Measurements from ENCODE around the gene APOC4.
A peak's percentile ranks its signal among the peaks of the same experiment; 100 is the strongest.

Gene APOC4

DNA sequence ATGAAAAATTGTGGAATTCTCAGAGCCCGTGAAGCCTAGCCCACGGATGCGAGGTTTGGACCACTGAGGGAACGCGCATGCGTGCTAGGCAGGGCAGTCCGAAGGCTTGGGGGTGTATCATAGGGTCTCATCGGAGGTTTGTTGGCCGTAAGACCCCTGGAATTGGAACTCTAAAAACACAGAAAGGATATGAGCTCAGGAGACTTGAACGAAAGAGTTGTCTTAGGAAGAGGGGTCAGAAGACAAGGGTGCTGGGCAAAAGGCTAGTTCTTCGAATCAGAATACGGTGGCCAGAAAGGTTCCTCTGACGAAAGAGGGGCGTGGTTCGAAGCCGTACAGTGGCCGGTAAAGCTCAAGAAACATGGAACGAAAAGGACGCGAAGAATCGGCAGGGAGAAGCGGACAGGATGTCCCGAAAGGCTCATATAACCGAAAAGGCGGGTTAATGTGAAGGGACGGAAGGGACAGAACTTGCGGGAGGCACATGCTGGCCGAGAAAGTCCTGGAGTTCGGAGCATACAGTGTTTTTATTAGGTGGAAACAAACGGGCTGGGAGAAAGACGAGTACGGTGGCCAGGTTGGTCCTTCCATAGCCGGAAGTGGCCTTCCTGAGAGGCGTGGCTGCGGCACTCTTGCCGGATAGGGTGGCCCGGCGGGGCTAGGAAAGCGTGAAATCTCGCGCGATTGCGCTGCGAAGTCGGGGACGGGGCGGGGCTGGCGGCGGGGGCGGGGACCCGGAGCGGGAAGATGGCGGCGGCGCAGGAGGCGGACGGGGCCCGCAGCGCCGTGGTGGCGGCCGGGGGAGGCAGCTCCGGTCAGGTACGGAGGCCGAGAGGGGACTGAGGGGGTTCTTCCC, 12.8 kb downstream of the APOC4 start, which contains the start of gene CLPTM1:
Gene CLPTM1, plus strand, starts transcription at position 732 of the 856 bp plus-strand sequence. Its CDS starts 16 bp downstream, at position 748.
- no peaks in the 10 kb centered on the region for H3K36me3 ChIP-seq (ENCODE audit: control insufficient read depth, insufficient read depth, low read length)
- TF ChIP-seq, protein P1, sequence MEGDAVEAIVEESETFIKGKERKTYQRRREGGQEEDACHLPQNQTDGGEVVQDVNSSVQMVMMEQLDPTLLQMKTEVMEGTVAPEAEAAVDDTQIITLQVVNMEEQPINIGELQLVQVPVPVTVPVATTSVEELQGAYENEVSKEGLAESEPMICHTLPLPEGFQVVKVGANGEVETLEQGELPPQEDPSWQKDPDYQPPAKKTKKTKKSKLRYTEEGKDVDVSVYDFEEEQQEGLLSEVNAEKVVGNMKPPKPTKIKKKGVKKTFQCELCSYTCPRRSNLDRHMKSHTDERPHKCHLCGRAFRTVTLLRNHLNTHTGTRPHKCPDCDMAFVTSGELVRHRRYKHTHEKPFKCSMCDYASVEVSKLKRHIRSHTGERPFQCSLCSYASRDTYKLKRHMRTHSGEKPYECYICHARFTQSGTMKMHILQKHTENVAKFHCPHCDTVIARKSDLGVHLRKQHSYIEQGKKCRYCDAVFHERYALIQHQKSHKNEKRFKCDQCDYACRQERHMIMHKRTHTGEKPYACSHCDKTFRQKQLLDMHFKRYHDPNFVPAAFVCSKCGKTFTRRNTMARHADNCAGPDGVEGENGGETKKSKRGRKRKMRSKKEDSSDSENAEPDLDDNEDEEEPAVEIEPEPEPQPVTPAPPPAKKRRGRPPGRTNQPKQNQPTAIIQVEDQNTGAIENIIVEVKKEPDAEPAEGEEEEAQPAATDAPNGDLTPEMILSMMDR (IDR thresholded peaks at IDR 0.05; ENCODE audit: insufficient read depth, low read length, poor library complexity, severe bottlenecking), result no peak
- no peaks in the 10 kb centered on the region for H3K27me3 ChIP-seq (replicated peaks; ENCODE audit: control insufficient read depth, insufficient read depth, low read length)
- DNase-seq (ENCODE audit: extremely low read depth, insufficient read length), result peak; percentile 94
- H3K4me3 ChIP-seq (replicated peaks; ENCODE audit: low read depth, low read length), result peak within 1 kb of the TSS; percentile 90

- TF ChIP-seq, protein P1 (IDR thresholded peaks at IDR 0.05; ENCODE audit: insufficient read depth, low read length, poor library complexity, severe bottlenecking), result no peak
- Histone ChIP-seq H3K4me3 (replicated peaks; ENCODE audit: low read depth, low read length) (peak overlapping the region; percentile 90), H3K36me3 (ENCODE audit: control insufficient read depth, insufficient read depth, low read length) (no peaks in the 10 kb centered on the region), H3K27me3 (replicated peaks; ENCODE audit: control insufficient read depth, insufficient read depth, low read length) (no peaks in the 10 kb centered on the region)
- DNase-seq (ENCODE audit: extremely low read depth, insufficient read length), result no peak
These were observed 13.7 kb downstream of the APOC4 start for GRCh38 chr19:44955505-44956439.

DNA sequence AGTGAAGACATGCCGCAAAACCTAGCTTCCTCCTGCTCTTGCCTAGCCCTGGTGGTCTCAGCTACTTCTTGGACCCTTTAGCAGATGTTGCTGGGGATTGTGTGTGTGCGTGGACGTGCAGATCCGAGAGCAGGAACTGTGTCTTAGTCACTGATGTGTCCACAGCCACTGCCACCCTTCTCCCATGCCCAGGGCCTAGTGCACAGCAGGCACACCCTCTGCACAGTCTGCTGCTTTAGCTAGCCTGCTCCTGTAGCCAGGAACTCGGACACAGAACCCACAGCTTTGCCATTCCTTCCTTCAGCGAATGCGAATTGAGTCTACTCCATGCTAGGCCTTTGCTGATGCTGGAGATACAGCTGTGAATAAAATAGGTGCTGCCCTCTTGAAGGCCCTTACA, 15.5 kb downstream of the APOC4 start:
- no peak for DNase-seq (ENCODE audit: extremely low read depth, insufficient read length)
- TF ChIP-seq, protein P1 (IDR thresholded peaks at IDR 0.05; ENCODE audit: insufficient read depth, low read length, poor library complexity, severe bottlenecking), result no peak
- H3K4me3 ChIP-seq (replicated peaks; ENCODE audit: low read depth, low read length), result no peak overlapping the region
- no peaks in the 10 kb centered on the region for H3K27me3 ChIP-seq (replicated peaks; ENCODE audit: control insufficient read depth, insufficient read depth, low read length)
- peaks cover 3% of the 10 kb centered on the region; the same call in 1 of the 2 replicates for H3K36me3 ChIP-seq (ENCODE audit: control insufficient read depth, insufficient read depth, low read length)

GRCh38 chr19:44958090-44958489, 16.1 kb downstream of the APOC4 start:
- H3K36me3 ChIP-seq (ENCODE audit: control insufficient read depth, insufficient read depth, low read length), result peaks cover 3% of the 10 kb centered on the region; the same call in 1 of the 2 replicates
- no peak for DNase-seq (ENCODE audit: extremely low read depth, insufficient read length)

GRCh38 chr19:44959691-44960090, 17.7 kb downstream of the APOC4 start:
- TF ChIP-seq, protein P1 (IDR thresholded peaks at IDR 0.05; ENCODE audit: insufficient read depth, low read length, poor library complexity, severe bottlenecking), result no peak
- H3K36me3 ChIP-seq (ENCODE audit: control insufficient read depth, insufficient read depth, low read length), result peaks cover 6% of the 10 kb centered on the region
- DNase-seq (ENCODE audit: extremely low read depth, insufficient read length), result no peak
- H3K4me3 ChIP-seq (replicated peaks; ENCODE audit: low read depth, low read length), result no peak overlapping the region
- no peaks in the 10 kb centered on the region for H3K27me3 ChIP-seq (replicated peaks; ENCODE audit: control insufficient read depth, insufficient read depth, low read length)

More at GRCh38 chr19:44958090-44958489, 16.1 kb downstream of the APOC4 start:
- Histone ChIP-seq H3K27me3 (replicated peaks; ENCODE audit: control insufficient read depth, insufficient read depth, low read length) (no peaks in the 10 kb centered on the region), H3K4me3 (replicated peaks; ENCODE audit: low read depth, low read length) (no peak overlapping the region)
- TF ChIP-seq, protein P1 (IDR thresholded peaks at IDR 0.05; ENCODE audit: insufficient read depth, low read length, poor library complexity, severe bottlenecking), result no peak
